Measurements from ENCODE around the gene FRMD8. TPM values are rescaled to one million over a fixed set of nuclear protein-coding genes. Genes with fewer than 3 reads are reported as not detected.

The FRMD8 gene
- total RNA-seq, 8 experiments from 2014 or later = 3.1 to 28.2 (median 11.0) TPM

GRCh38 chr11:65378208-65378927, 8.1 kb upstream of the FRMD8 start:
- H3K4me1 ChIP-seq (replicated peaks in 1 of 2) = peaks cover 25 to 28% of the 10 kb centered on the region in 2 donors
- H3K4me3 ChIP-seq = no peak overlapping the region
- H3K27ac ChIP-seq = no peak overlapping the region
- 12 to 100% (median 80%) methylated on average over 1 to 10 of the region's 19 CpGs; no CpG with 5 or more reads in 1 of the 10 experiments for WGBS, 10 experiments
- ATAC-seq (replicated peaks in 6 of 8) = no peak
- in situ Hi-C loops (cut with MboI; ENCODE audit: low pct_unique_long_range_greater_than_20kb in 2 of 9, low sequenced_read_pairs in 9 of 9, unreplicated experiment in 9 of 9) = no loop called here

GRCh38 chr11:65378928-65379638, 7.4 kb upstream of the FRMD8 start:
- Histone ChIP-seq H3K27ac (no peak overlapping the region), H3K4me1 (replicated peaks in 1 of 2) (peaks cover 25 to 29% of the 10 kb centered on the region in 2 donors), H3K4me3 (no peak overlapping the region)
- 80% methylated on average over 1 of the region's 14 CpGs; no CpG with 5 or more reads in 8 of the 10 experiments for WGBS, 10 experiments
- in situ Hi-C loops (cut with MboI; ENCODE audit: low pct_unique_long_range_greater_than_20kb in 2 of 9, low sequenced_read_pairs in 9 of 9, unreplicated experiment in 9 of 9) = no loop called here
- no peak for ATAC-seq (replicated peaks in 6 of 8)

GRCh38 chr11:65379698-65380459, 6.6 kb upstream of the FRMD8 start:
- WGBS, 10 experiments = 83 to 100% (median 100%) methylated on average over 1 to 2 of the region's 13 CpGs; no CpG with 5 or more reads in 5 of the 10 experiments
- in situ Hi-C loops (cut with MboI; ENCODE audit: low pct_unique_long_range_greater_than_20kb in 2 of 9, low sequenced_read_pairs in 9 of 9, unreplicated experiment in 9 of 9) = no loop called here
- Histone ChIP-seq H3K27ac (no peak overlapping the region), H3K4me1 (replicated peaks in 1 of 2) (peaks cover 25 to 29% of the 10 kb centered on the region in 2 donors), H3K4me3 (no peak overlapping the region)
- ATAC-seq (replicated peaks in 6 of 8) = no peak

- H3K4me3 ChIP-seq = no peak overlapping the region
- ATAC-seq (replicated peaks in 6 of 8) = no peak
- peaks cover 25 to 29% of the 10 kb centered on the region in 2 donors for H3K4me1 ChIP-seq (replicated peaks in 1 of 2)
- no peak overlapping the region for H3K27ac ChIP-seq
- in situ Hi-C loops (cut with MboI; ENCODE audit: low pct_unique_long_range_greater_than_20kb in 2 of 9, low sequenced_read_pairs in 9 of 9, unreplicated experiment in 9 of 9) = no loop called here
- 91 to 100% (median 98%) methylated on average over 1 to 7 of the region's 16 CpGs; no CpG with 5 or more reads in 6 of the 10 experiments for WGBS, 10 experiments
These were observed 5.8 kb upstream of the FRMD8 start for GRCh38 chr11:65380460-65381119.

- Histone ChIP-seq H3K4me3 (peak overlapping the region in 3 of 5 donors; percentile 5 to 11 (median 8)), H3K4me1 (replicated peaks in 1 of 2) (peaks cover 28 to 32% of the 10 kb centered on the region in 2 donors), H3K27ac (peak overlapping the region; percentile 82 to 94)
- 0 to 70% methylated on average over 1 to 2 of the region's 6 CpGs; no CpG with 5 or more reads in 8 of the 10 experiments for WGBS, 10 experiments
- in situ Hi-C loops (cut with MboI; ENCODE audit: low pct_unique_long_range_greater_than_20kb in 2 of 9, low sequenced_read_pairs in 9 of 9, unreplicated experiment in 9 of 9) = no loop called here
- ATAC-seq (replicated peaks in 6 of 8) = peak in 4 of 8 experiments; percentile 2 to 45 (median 18)
These were observed 4.8 kb upstream of the FRMD8 start for GRCh38 chr11:65381716-65382032.

- Histone ChIP-seq H3K27ac (peak within 1 kb of the TSS; percentile 82 to 94), H3K4me3 (peak within 1 kb of the TSS in 3 of 5 donors; percentile 5 to 11 (median 8)), H3K4me1 (replicated peaks in 1 of 2) (peaks cover 31 to 34% of the 10 kb centered on the region in 2 donors)
- in situ Hi-C loops (cut with MboI; ENCODE audit: low pct_unique_long_range_greater_than_20kb in 2 of 9, low sequenced_read_pairs in 9 of 9, unreplicated experiment in 9 of 9) = no loop called here
- 0 to 60% (median 0%) methylated on average over 1 to 2 of the region's 27 CpGs; no CpG with 5 or more reads in 5 of the 10 experiments for WGBS, 10 experiments
- peak; percentile 80 to 93 (median 90) for ATAC-seq (replicated peaks in 6 of 8)
These were observed 4.2 kb upstream of the FRMD8 start, which contains the start of gene SLC25A45 for GRCh38 chr11:65382033-65382803. Gene SLC25A45, minus strand, starts transcription at chr11:65382646. Its CDS starts 695 bp downstream, at chr11:65381951.

DNA sequence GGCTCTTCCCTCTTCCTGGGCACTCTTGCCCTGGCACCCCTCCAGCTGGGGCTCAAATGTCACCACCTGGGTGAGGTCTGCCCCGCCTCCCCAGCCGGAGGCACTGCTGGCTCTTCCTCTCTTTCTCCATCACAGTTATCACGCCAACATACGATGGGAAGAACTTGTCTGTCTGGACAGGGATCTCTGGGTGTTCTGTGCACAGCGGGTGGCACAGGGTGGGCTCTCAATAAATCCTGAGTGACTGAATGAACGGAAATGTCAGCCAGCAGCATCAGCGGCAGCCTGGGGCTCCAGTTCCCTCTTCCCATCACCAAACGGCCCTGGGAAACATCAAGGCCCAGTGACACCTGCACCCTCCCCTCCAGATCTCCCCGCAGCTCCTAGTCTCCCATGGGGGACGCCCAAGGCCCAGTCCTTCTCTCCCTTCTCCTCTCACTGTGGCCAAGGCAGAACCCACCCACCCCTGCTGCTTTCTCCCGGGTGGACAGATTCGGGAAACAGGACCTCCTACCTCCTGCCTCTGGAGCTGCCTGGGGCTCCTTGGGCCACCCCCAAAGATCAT, 3.6 kb upstream of the FRMD8 start:
- no peak for ATAC-seq (replicated peaks in 6 of 8)
- 0 to 100% (median 13%) methylated on average over 1 to 3 of the region's 12 CpGs; no CpG with 5 or more reads in 7 of the 10 experiments for WGBS, 10 experiments
- H3K27ac ChIP-seq = peak overlapping the region; percentile 82 to 94
- in situ Hi-C loops (cut with MboI; ENCODE audit: low pct_unique_long_range_greater_than_20kb in 2 of 9, low sequenced_read_pairs in 9 of 9, unreplicated experiment in 9 of 9) = no loop called here
- H3K4me1 ChIP-seq (replicated peaks in 1 of 2) = peaks cover 32 to 36% of the 10 kb centered on the region in 2 donors
- peak overlapping the region in 2 of 5 donors; percentile 0 to 11 for H3K4me3 ChIP-seq

DNA sequence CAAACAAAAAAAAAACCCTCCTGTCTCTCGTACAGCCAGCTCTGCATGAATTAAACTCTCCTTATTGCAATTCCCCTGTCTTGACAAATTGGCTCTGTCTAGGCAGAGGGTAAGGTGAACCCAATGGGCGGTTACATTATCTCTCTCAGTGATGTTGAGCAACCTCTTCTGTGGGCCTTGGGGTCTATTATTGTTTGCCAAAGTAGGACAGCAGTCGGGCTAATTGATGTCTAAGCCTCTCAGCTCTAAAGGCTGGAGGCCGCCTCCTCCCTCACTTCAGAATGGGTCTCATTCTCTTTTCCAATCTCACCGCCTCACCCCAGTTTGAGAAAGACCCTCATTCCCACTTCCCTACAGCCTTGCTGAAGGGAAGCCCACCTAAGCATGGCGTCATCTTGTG, 2.7 kb upstream of the FRMD8 start:
- in situ Hi-C loops (cut with MboI; ENCODE audit: low pct_unique_long_range_greater_than_20kb in 2 of 9, low sequenced_read_pairs in 9 of 9, unreplicated experiment in 9 of 9) = no loop called here
- H3K27ac ChIP-seq = no peak overlapping the region
- 50 to 100% (median 76%) methylated on average over 1 to 6 of the region's 6 CpGs; no CpG with 5 or more reads in 3 of the 10 experiments for WGBS, 10 experiments
- H3K4me1 ChIP-seq (replicated peaks in 1 of 2) = peaks cover 27 to 31% of the 10 kb centered on the region in 2 donors
- H3K4me3 ChIP-seq = no peak overlapping the region
- no peak for ATAC-seq (replicated peaks in 6 of 8)

DNA sequence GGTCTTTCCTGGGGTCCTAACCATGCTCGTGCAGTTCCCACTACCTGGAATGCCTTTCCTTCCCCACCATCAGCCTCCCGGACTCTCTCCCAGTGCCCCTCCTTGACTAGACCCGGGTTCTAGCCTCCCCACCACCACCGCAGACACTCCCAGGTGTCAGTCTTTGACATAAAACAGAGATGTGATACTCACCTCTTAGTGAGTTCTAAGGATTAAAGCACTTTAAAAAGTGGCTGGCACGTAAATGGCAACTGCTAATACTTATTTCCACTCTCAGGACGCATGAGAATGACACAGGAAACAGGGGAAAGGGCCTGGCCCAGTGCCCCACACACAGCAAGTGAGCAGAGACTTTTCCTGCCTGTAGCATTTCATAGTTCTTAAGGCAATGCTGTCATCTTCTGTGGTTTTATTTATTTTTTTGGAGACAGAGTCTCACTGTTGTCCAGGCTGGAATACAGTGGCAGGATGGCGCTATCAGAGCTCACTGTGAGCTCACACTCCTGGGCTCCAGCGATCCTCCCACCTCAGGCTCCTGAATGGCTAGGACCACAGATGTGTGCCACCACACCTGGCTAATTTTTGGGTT, 2.0 kb upstream of the FRMD8 start:
- H3K4me1 ChIP-seq (replicated peaks in 1 of 2) = peaks cover 26 to 31% of the 10 kb centered on the region in 2 donors
- H3K27ac ChIP-seq = no peak overlapping the region
- no peak for ATAC-seq (replicated peaks in 6 of 8)
- no peak overlapping the region for H3K4me3 ChIP-seq
- WGBS, 10 experiments = 50 to 100% (median 88%) methylated on average over 1 to 4 of the region's 8 CpGs; no CpG with 5 or more reads in 3 of the 10 experiments
- in situ Hi-C loops (cut with MboI; ENCODE audit: low pct_unique_long_range_greater_than_20kb in 2 of 9, low sequenced_read_pairs in 9 of 9, unreplicated experiment in 9 of 9) = no loop called here

GRCh38 chr11:65388731-65389130, 2.3 kb downstream of the FRMD8 start:
- 83 to 100% (median 92%) methylated on average over 1 to 3 of the region's 4 CpGs; no CpG with 5 or more reads in 6 of the 10 experiments for whole genome bisulfite sequencing, 10 experiments
- Histone ChIP-seq H3K4me1 (replicated peaks in 1 of 2) (peaks cover 7 to 8% of the 10 kb centered on the region in 2 donors), H3K4me3 (no peak overlapping the region), H3K27ac (no peak overlapping the region)
- in situ Hi-C loops (cut with MboI; ENCODE audit: low pct_unique_long_range_greater_than_20kb in 2 of 9, low sequenced_read_pairs in 9 of 9, unreplicated experiment in 9 of 9) = no loop called here
- no peak for ATAC-seq (replicated peaks in 6 of 8)

GRCh38 chr11:65389294-65389980, 3.0 kb downstream of the FRMD8 start:
- peaks cover 7 to 8% of the 10 kb centered on the region in 2 donors for H3K4me1 ChIP-seq (replicated peaks in 1 of 2)
- no peak overlapping the region for H3K4me3 ChIP-seq
- 60 to 100% (median 95%) methylated on average over 2 to 10 of the region's 20 CpGs; no CpG with 5 or more reads in 6 of the 10 experiments for WGBS, 10 experiments
- no peak for ATAC-seq (replicated peaks in 6 of 8)
- H3K27ac ChIP-seq = no peak overlapping the region
- in situ Hi-C loops (cut with MboI; ENCODE audit: low pct_unique_long_range_greater_than_20kb in 2 of 9, low sequenced_read_pairs in 9 of 9, unreplicated experiment in 9 of 9) = no loop called here
